Pancreas (tissue), 10 donors: ENCODE results near the gene ABL1. TPM values are rescaled to one million over a fixed set of nuclear protein-coding genes. Genes with fewer than 3 reads are reported as not detected.

Source experiments
- ATAC-seq, 4 donors: fragments of 200-7000 bp; cut with Tn5 transposase; one replicate each; pipeline versions ENCODE4 v1.8.0 to v1.9.1; 2020; ENCODE audit warnings: mild to moderate bottlenecking in 4 of 4, moderate library complexity in 4 of 4
- DNase-seq, 6 donors: peaks; one replicate each; pipeline ENCODE4 v3.0.0-alpha.2; 2020
- FAIRE-seq: peaks from 2 replicates; lab custom pipeline; 2012; peaks lifted over from hg19 to GRCh38; lab: Jason Lieb, UNC
- H3K27ac ChIP-seq, 4 donors: fragments of 200-600 bp; sonication (generic); 1 replicate in 3 of 4; 2 replicates in 1 of 4; pipeline versions ENCODE4 v1.5.0 to v1.8.0; 2020
- H3K27me3 ChIP-seq, 4 donors: fragments of 200-600 bp; one replicate each; pipeline ENCODE4 v1.8.0; 2021
- H3K36me3 ChIP-seq, 3 donors: fragments of 200-600 bp; sonication (generic) in 1 of 3; one replicate each; pipeline versions ENCODE4 v1.5.0 to v1.8.0; 2020 to 2021
- H3K4me1 ChIP-seq, 3 donors: fragments of 200-600 bp; one replicate each; pipeline ENCODE4 v1.8.0; 2021
- H3K4me3 ChIP-seq, 4 donors: fragments of 200-600 bp; sonication (generic) in 2 of 4; one replicate each; pipeline versions ENCODE4 v1.5.0 to v1.8.0; 2020 to 2021
- H3K9me3 ChIP-seq, 4 donors: fragments of 200-600 bp; one replicate each; pipeline ENCODE4 v1.8.0; 2021
- CTCF ChIP-seq, 4 donors: fragments of 200-600 bp; sonication (generic) in 3 of 4; IDR thresholded peaks; one replicate each; pipeline versions ENCODE4 v1.5.0 to v1.8.0; 2021; ENCODE audit warnings: antibody characterized with exemption in 4 of 4
- WGBS, 2 donors: extraction: QIAGEN DNeasy Blood & Tissue Kit; methylation state at CpG; one replicate each; pipeline ENCODE4 v1.1.7; 2013; 5-methylcytosine and 5-hydroxymethylcytosine counted together
- intact Hi-C, 3 donors: fragments of 100-400 bp; cut with DNase I; formaldehyde crosslinking; loops; one replicate each; pipeline versions ENCODE4 v1.11.1 to v1.14.2; 2022
- polyA plus RNA-seq, 2 donors: library from polyadenylated mRNA; stranded (reverse); fragments of 200-250 nt; gene quantifications; one replicate each; pipeline ENCODE4 v1.2.3, GENCODE V29; 2013
- total RNA-seq, 6 donors: library from RNA; stranded (reverse); fragmentation: NEBNext Ultra II Directional in 4 of 6; extraction: Animal tissue kit (Norgen Biotek cat#: 25700) in 4 of 6; gene quantifications; one replicate each; pipeline versions ENCODE4 v1.2.1 to v1.2.4, GENCODE V29; 2021 to 2023
- donor health status: healthy with polysubstance abuse.
- donor health status: DM: no; HTN: no; CAD: no; lungs with moderate emphysema.
- donor health status: DM: no; HTN: no; CAD: no.
- donor health status: control.
- donor health status: control.
- donor health status: Bipolar disorder and iron deficiency.
- donor health status: DM: yes; HTN: yes; CAD: no.
- donor health status: DM: no; HTN: no; CAD: no.
- donor health status: DM: no; HTN: no; CAD: no.
- donor health status: DM: yes; HTN: yes; CAD: no.

ABL1 gene
- total and polyA plus RNA-seq, 8 donors: 15.3 to 31.9 (median 19.4) TPM

GRCh38 chr9:130825809-130826208 lies 9.2 kb upstream of the ABL1 start:
- H3K27me3 ChIP-seq: no peaks in the 10 kb centered on the region
- no peaks in the 10 kb centered on the region for H3K36me3 ChIP-seq
- peak overlapping the region in 1 of 4 donors; percentile 50 for H3K27ac ChIP-seq
- FAIRE-seq: no peak
- no peak for TF ChIP-seq CTCF (IDR thresholded peaks at IDR 0.05)
- intact Hi-C loops: no loop called here
- no peak for ATAC-seq
- H3K4me1 ChIP-seq: peaks cover 6 to 16% (median 10%) of the 10 kb centered on the region in 3 donors
- H3K4me3 ChIP-seq: no peak overlapping the region
- H3K9me3 ChIP-seq: no peaks in the 10 kb centered on the region
- 92 to 96% methylated on average over 5 of the region's 5 CpGs for WGBS, 2 donors
- DNase-seq: no peak

GRCh38 chr9:130829762-130830161 lies 5.3 kb upstream of the ABL1 start:
- intact Hi-C loops: no loop called here
- 90 to 96% methylated on average over 1 of the region's 1 CpG for WGBS, 2 donors
- peaks cover 9 to 18% (median 10%) of the 10 kb centered on the region in 3 donors for H3K4me1 ChIP-seq
- peak overlapping the region in 1 of 4 donors; percentile 2 for H3K27ac ChIP-seq
- no peaks in the 10 kb centered on the region for H3K27me3 ChIP-seq
- H3K36me3 ChIP-seq: no peaks in the 10 kb centered on the region
- no peak for ATAC-seq
- no peak for FAIRE-seq
- no peak overlapping the region for H3K4me3 ChIP-seq
- H3K9me3 ChIP-seq: no peaks in the 10 kb centered on the region
- TF ChIP-seq CTCF (IDR thresholded peaks at IDR 0.05): no peak
- DNase-seq: no peak

DNA sequence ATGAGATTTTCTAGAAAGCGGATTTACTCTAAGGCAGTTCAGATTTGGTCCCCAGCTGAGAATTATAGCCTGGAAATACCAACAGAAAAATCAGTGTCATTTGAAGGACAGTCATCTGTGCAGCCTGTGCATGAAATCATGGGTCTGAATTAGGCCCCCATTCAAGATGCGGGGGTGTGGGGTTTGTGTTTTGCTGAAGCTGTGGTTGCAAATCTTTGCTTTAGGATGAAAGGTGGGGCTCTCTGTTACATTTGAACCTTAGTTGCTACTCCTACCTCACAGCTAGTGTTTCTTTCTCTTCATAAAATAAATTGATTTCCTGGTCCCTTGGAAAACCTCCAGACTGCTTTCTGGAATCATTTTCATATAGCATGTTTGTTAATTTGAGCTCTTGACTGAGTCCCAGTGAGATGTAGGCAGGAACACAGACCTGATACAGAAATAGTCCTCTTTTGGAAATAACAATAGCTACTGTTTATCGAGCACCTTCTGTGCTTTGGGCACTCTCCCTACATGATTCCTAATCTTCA lies 4.8 kb upstream of the ABL1 start:
- no peak for TF ChIP-seq CTCF (IDR thresholded peaks at IDR 0.05)
- no peaks in the 10 kb centered on the region for H3K36me3 ChIP-seq
- intact Hi-C loops: no loop called here
- WGBS, 2 donors: 57 to 62% methylated on average over 3 of the region's 3 CpGs
- no peak overlapping the region for H3K4me3 ChIP-seq
- FAIRE-seq: no peak
- ATAC-seq: no peak
- peak overlapping the region in 2 of 4 donors; percentile 2 to 7 for H3K27ac ChIP-seq
- peaks cover 5 to 12% (median 9%) of the 10 kb centered on the region in 3 donors for H3K4me1 ChIP-seq
- no peaks in the 10 kb centered on the region for H3K27me3 ChIP-seq
- H3K9me3 ChIP-seq: no peaks in the 10 kb centered on the region
- no peak for DNase-seq

GRCh38 chr9:130831077-130831476 lies 4.0 kb upstream of the ABL1 start:
- Histone ChIP-seq H3K4me1 (peaks cover 0 to 8% (median 3%) of the 10 kb centered on the region in 3 donors), H3K4me3 (no peak overlapping the region), H3K27ac (peak overlapping the region in 1 of 4 donors; percentile 2), H3K9me3 (no peaks in the 10 kb centered on the region), H3K36me3 (no peaks in the 10 kb centered on the region), H3K27me3 (no peaks in the 10 kb centered on the region)
- intact Hi-C loops: no loop called here
- TF ChIP-seq CTCF (IDR thresholded peaks at IDR 0.05): no peak
- ATAC-seq: no peak
- no peak for FAIRE-seq
- DNase-seq: no peak
